ENCODE measurements around the gene DPT. TPM values are rescaled to one million over a fixed set of nuclear protein-coding genes. Genes with fewer than 3 reads are reported as not detected.

The DPT gene
- total RNA-seq, 1 donor from 2014 or later = 144 TPM

DNA sequence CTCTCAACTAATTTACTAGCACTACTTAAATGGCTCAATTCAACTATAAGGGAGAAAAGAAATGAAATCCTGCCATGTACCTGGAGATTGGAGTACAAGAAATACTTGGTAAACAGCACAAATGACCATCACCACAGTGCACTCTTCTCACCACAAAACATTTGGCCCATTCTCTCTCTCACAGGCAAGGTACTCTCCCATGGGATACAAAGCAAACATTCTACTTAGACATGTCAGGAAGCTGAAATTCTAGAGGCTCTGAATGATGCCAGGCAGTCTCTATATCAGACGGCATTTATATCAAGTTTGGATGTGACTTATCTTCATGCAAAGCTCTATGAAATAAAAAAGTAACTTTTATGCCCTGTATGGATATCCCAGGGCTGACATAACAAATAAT, 72.5 kb downstream of the DPT start:
- no peak for DNase-seq

DNA sequence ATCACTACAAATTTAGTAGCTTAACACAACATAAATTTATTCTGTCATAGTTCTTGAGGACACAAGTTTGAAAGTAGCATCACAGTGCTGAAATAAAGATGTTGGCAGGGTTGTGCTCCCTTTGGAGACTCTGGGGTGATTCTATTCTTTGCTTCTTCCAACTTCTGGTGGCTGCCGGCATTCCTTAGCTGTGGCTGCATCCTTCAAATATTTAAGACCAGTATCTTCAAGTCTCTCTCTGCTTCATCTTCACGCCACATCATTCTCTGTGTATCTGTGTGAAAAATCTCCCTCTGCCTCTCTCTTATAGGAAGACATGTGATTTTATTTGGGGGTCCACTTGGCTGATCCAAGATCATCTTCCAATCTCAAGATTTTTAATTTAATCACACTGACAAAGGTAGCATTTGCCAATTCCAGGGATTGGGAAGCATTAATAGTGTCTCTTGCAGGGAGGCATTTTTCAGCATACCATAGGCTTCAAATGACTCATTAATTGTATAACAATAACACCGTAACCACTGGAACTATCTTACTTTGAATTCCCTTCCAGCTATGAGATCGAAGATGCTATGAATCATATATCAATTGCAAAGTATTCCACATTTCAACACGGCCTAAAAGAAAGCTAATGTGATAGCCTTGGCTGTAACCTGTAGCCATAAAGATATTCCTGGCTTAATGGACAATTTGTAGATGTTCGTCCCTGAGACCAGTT, 74.6 kb downstream of the DPT start:
- DNase-seq = no peak

DNA sequence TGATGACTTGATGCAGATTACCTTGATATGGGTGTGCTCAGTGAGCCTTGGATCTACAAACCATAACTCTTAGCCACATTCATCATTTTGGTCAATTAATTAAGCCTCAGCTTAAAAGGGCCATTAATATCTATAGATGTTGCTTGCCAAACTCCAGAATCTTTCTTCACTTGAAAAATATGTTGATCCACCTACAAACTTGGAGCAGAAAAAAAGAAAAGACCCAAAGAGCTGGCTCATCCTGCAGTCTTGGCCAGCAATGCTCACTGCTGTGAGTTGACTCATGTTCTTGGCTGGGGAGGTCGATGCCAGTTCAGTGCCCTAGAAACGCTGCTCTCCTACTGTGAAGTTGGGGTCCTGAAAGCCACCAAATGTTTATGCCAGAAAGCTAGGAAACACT, 75.4 kb downstream of the DPT start:
- DNase-seq = no peak

- DNase-seq = no peak
Observed at GRCh38 chr1:168645721-168646120, 83.3 kb downstream of the DPT start.

Other genes starting within 250 kb of the DPT start
- 1.7 TPM for gene XCL2, start 185.2 kb downstream of the DPT start, total RNA-seq
- not detected for gene XCL1, start 152.6 kb downstream of the DPT start, total RNA-seq

All from tongue (tissue), 2 donors.